Activated T-helper 1 cell treated with Interleukin-2 at 50 U/mL for 16 hours (primary cell): ENCODE results near the gene NAPSA.
A peak's percentile ranks its signal among the peaks of the same experiment; 100 is the strongest.

Experiments
- DNase-seq: peaks from one replicate; pipeline ENCODE4 v3.0.0-alpha.2; 2020; ENCODE audit warnings: low read depth

Gene NAPSA

GRCh38 chr19:50383852-50384684 is 18.6 kb upstream of the NAPSA start, which contains the start of gene POLD1:
Gene POLD1, plus strand, starts transcription at chr19:50384347. Its CDS starts 14,505 bp downstream, at chr19:50398852.
- DNase-seq: peak; percentile 98

GRCh38 chr19:50383001-50383851 is 17.8 kb upstream of the NAPSA start:
- no peak for DNase-seq

GRCh38 chr19:50381881-50382729 is 16.7 kb upstream of the NAPSA start:
- no peak for DNase-seq

- no peak for DNase-seq
Observed at GRCh38 chr19:50380751-50381151, 15.3 kb upstream of the NAPSA start.

GRCh38 chr19:50380137-50380536 is 14.7 kb upstream of the NAPSA start:
- DNase-seq: no peak

- no peak for DNase-seq
Observed at GRCh38 chr19:50379602-50380001, 14.2 kb upstream of the NAPSA start.

- DNase-seq: no peak
Observed at GRCh38 chr19:50378863-50379236, 13.4 kb upstream of the NAPSA start.

GRCh38 chr19:50378169-50378862 is 12.9 kb upstream of the NAPSA start:
- DNase-seq: no peak

- DNase-seq: no peak
Observed at GRCh38 chr19:50377517-50377916, 12.1 kb upstream of the NAPSA start.

GRCh38 chr19:50377051-50377461 is 11.6 kb upstream of the NAPSA start:
- peak; percentile 27 for DNase-seq

GRCh38 chr19:50376166-50377050 is 11.0 kb upstream of the NAPSA start, which contains the start of gene NR1H2:
Gene NR1H2, plus strand, starts transcription at chr19:50376457. Its CDS starts 1,149 bp downstream, at chr19:50377606.
- peak; percentile 92 for DNase-seq

- DNase-seq: no peak
Observed at GRCh38 chr19:50371914-50372475, 6.6 kb upstream of the NAPSA start.

- peak; percentile 54 for DNase-seq
Observed at GRCh38 chr19:50368649-50369570, 3.5 kb upstream of the NAPSA start.

GRCh38 chr19:50362656-50363424 is 2.6 kb downstream of the NAPSA start:
- DNase-seq: no peak

- DNase-seq: no peak
Observed at GRCh38 chr19:50362030-50362412, 3.4 kb downstream of the NAPSA start.

GRCh38 chr19:50361290-50362029 is 4.0 kb downstream of the NAPSA start:
- no peak for DNase-seq

- no peak for DNase-seq
Observed at GRCh38 chr19:50359328-50359818, 6.1 kb downstream of the NAPSA start.
